SKM-1 (cell line): ENCODE measurements around the gene KNSTRN.

ENCODE experiments used
- DNase-seq: peaks from one replicate; lab custom pipeline; 2025; ENCODE audit not compliant: unreplicated experiment; lab: John Stamatoyannopoulos, UW

KNSTRN gene

DNA sequence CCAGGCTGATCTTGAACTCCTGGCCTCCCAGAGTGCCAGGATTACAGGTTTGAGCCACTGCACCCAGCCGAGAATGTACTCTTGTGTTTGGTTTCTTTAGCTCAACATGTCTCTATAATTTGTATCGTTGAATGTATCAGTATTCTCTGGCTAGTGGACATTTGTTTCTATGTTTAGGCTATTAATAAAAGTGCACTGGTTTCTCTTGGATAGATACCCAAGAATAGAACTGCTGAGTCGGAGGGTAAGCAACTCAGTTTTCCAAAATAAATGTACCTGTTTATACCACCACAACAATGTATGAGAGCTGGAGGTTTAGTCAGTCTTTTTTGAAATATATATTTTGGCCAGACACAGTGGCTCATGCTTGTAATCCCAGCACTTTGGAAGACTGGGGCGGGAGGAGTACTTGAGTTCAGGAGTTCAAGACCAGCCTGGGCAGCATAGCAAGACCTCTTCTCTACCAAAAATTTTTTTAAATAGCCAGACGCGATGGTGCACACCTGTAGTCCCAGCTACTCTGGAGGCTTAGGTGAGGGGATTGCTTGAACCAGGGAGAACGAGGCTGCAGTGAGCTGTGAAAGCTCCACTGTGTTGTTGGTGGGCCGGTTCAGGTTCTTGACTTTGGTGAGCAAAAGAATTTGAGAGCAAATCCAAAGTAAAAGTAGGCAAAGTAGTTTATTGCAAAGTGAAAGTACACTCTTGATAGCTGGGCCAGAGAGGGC lies 15.3 kb downstream of the KNSTRN start:
- no peak for DNase-seq

DNA sequence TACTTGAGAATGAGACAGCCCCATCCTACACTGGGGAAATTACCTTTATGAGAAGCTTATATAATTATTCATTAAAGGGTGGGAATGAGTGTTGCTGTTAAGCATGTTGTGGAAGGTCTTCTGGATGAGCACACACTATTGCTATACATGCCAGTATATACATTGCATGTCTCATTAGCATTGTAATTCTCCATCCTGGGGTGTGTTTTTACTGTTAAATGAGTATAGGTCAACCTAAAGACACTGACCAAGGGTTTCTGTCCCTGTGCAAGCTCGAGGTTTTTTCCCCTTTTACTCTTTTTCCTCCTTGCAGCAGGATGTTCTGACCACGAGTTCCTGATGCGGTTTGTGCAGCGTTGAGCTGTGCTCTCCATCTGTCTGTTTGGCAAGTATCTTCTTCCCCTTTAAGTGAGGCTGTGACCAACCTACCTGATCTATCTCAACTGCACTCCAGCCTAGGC lies 15.9 kb downstream of the KNSTRN start:
- DNase-seq: peak; percentile 91

DNA sequence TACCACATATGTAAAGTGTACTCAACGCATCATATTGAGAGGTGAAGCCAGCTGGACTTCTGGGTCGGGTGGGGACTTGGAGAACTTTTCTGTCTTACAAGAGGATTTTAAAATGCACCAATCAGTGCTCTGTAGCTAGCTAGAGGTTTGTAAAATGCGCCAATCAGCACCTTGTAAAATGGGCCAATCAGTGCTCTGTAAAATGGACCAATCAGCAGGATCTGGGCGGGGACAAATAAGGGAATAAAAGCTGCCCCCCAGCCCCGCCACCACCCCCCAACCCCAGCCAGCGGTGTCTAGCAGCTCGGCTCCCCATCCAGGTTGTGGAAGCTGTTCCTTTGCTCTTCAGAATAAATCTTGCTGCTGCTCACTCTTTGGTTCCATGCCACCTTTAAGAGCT lies 16.8 kb downstream of the KNSTRN start:
- no peak for DNase-seq

DNA sequence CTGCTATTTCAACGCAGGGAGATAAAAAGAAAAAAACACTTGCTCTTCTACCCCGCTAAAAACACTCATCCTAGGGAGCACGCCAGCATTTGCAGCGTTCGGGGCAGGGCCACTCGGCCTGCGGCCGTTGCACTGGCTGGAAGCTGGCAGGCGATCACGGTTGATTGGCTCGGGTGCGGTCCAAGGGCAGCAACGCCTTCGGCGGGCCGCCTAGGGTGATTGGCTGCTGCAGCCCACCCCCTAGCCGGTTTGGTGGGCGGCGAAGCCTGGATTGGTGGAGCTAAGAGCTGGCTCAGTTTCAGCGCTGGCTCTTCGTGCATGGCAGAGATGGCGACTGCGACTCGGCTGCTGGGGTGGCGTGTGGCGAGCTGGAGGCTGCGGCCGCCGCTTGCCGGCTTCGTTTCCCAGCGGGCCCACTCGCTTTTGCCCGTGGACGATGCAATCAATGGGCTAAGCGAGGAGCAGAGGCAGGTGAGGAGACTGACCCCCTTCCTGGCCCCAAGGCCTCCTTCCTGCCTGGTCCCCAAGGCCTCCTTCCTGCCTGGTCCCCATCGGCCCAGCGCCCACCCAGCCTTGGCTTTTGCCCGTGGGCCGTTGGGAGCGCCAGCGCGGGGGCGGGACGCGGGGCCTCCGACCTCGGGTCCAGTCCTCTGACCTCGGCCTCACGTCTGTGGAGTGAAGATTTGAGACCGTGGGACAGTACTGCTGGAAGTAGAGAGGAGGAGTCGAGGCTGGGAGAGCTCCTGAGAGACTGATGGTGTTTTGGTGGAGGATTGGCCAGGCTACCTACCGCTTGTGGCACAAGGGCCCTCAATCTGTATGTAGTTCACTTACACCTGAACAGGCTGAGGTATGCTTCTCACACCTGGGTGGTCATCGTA lies 23.2 kb downstream of the KNSTRN start, which contains the start of gene IVD:
Gene IVD, plus strand, starts transcription at position 295 of the 881 bp plus-strand sequence. Its CDS starts 33 bp downstream, at position 328.
- DNase-seq: peak; percentile 63

DNA sequence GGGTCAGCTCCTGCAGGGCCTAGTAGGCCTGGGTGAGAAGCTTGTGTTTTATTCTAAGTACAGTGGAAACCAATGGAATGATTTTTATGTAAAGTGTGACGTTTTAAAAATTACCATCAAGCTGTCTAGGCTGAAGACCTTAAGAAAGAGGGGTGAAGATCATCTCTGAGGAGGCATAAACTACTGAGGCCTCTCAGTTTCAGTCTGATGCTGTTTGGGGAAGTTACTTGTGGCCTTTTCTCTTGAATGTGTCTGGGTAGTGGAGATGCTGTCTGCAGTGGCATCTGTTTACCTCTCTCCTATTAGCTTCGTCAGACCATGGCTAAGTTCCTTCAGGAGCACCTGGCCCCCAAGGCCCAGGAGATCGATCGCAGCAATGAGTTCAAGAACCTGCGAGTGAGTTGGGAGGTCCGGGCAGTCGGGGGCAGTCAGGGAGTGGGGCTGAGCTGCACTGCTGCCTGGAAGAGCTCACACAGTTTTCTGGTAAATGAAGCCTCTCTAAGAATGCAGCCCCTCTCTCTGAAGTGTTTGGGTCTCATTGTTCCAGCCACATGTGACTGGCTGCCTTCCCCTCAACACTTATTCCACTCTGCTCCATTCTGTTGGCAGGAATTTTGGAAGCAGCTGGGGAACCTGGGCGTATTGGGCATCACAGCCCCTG lies 24.9 kb downstream of the KNSTRN start:
- DNase-seq: peak; percentile 18

DNA sequence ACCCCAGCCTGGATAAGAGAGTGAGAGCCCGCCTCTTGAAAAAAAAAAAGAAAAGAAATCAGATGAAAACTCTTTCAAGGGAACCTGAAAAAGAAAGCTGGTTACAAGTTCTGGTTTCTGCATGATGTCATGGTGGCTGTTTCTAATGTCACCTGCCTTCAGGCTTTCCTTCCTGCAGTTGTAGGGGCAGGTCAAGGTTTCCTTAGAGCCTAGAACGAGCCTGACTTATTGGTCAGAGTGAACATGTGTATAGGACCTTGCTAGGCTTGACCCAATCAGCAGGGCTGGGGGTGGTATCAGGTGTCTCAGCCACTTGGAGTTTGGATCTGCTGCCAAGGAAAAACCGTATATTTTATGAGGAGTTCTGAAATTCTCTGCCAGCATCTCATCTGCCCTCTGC lies 26.8 kb downstream of the KNSTRN start:
- no peak for DNase-seq

DNA sequence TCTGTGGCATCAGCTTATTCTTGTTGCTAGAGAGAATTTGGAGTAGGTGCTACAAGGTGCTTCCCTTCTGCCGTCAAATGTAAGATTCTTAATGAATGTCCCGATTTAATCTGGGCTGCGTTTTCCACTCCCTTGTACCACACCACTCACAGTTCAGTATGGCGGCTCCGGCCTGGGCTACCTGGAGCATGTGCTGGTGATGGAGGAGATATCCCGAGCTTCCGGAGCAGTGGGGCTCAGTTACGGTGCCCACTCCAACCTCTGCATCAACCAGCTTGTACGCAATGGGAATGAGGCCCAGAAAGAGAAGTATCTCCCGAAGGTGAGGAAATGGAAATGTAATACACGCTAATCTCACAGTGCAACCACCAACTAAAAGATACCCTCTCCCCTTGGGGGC lies 28.0 kb downstream of the KNSTRN start:
- DNase-seq: no peak

DNA sequence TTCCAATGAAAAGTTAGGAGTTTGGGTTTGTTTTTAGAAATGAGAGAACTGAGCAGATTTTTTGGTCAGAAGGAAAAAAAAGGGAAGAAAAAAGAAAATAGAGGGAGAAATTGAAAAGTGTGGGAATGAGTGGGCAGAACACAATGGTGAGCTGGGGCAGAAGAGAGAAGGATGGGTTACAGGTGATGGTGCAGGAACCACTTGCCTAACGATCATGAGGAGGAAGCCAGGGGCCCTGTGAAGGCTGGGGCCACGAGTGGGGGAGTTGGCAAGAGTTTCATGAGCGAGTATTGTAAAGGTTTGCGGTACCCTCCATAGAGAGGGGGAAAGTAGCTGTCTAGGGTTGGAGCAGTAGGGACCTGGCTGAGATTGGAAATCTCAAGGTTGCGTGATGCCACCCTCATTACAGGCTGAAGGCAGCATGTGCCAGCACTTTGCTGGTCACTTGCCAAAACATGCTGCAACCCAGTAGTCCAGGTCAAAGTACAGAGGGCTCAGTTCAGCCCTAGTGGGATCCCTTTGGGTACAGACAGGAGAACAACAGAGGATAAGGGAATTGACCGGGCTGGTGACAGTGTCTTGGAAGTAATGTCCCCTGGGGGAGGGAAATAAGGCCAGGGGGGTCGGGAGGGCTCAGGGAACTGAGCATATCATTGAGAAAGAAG lies 29.7 kb downstream of the KNSTRN start:
- no peak for DNase-seq

DNA sequence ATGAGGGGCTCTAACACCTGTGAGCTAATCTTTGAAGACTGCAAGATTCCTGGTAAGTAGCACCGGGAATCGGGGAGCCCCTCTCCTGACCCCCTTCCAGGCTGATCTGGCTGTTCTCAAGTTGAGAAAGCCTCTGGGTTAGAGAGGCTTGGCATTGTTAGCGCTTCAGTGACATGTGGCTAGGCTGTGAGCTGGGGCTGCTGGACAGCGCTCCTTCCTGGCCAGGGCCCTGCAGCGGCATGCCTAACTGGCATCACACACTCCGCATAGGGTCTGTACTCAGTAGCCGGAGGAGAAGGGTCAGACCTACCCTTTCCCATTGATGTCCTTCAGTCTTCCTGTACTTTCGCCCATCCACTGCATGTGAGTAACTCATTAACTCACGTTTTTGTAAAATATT lies 30.5 kb downstream of the KNSTRN start:
- no peak for DNase-seq

DNA sequence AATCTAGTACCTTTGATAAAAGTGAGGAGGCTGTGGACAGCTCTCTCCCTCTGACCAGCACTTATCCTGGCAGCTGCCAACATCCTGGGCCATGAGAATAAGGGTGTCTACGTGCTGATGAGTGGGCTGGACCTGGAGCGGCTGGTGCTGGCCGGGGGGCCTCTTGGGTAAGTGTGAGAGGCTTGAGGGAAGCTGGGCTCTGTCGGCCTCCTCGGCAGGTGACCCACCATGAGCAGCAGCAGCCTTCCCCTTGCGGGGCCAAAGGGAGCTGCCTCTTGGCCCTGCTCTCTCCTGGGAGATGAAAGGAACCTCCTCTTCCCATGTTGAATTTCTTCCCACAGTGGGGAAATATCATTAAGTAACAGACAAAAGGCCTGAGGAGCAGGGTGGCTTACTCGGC lies 32.3 kb downstream of the KNSTRN start:
- DNase-seq: no peak

DNA sequence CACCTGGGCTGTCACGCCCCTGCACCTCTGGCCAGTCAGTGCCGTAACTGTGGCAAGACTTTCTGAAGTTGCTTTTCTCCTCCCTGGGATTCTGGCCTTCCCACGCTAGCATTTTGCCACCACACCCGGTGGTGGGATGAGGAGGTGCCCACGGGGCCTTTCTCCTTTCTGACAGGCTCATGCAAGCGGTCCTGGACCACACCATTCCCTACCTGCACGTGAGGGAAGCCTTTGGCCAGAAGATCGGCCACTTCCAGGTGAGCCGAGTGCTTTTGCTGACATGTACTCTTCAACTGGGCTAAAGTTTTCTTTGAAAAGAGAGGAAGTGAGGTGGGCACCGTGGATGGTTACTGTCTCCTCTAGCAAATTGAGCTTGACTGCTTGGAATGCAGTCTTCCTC lies 32.7 kb downstream of the KNSTRN start:
- DNase-seq: no peak

DNA sequence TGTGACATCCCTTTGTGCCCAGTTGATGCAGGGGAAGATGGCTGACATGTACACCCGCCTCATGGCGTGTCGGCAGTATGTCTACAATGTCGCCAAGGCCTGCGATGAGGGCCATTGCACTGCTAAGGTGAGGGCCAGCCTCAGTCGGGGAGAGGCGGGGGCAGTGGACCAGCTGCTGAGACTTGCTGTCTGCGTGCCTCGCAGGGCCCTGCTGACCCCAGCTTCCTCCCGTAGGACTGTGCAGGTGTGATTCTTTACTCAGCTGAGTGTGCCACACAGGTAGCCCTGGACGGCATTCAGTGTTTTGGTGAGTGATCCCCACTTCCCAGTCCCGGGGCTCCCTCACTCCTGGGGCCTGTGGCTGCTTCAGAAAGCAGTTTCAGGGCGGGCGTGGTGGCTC lies 33.5 kb downstream of the KNSTRN start:
- DNase-seq: no peak

DNA sequence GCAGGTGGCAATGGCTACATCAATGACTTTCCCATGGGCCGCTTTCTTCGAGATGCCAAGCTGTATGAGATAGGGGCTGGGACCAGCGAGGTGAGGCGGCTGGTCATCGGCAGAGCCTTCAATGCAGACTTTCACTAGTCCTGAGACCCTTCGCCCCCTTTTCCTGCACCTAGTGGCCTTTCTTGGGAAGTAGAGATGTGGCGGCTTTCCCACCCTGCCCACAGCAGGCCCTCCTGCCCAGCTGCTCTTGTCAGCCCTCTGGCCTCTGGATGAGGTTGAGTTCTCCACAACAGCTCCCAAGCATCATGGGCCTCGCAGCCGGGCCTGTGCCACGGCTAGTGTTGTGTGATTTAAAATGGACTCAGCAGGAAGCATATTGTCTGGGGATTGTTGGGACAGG lies 35.6 kb downstream of the KNSTRN start:
- DNase-seq: no peak

DNA sequence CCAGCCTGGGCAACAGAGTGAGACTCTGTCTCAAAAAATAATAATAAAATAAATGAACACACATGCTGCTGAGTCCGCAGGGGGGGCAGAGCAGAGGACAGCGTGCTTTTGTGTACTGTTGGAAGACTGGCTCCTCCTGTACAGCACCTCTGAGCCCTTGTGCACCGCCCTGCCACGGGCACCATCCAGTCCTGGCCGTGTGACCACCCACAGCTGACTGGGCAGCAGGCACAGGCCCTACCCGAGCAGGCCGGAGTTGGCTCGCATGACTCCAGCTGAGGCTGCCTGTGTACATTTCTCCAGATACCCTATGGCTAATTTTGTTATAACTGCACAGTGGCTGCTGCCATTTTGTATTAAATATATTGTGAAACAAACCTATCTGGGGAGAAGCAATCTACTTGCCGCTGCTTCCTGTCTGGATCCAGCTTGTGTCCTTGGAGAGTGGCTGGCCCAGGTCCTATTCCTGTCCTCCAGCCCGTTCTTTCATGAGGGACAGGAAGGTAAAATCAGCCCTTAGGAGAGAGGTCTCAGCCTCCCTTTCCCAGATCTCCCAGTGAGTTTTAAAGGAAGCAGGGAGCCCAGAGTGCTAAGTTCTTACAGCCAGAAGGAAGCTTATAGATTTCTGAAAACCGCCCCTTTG lies 37.7 kb downstream of the KNSTRN start:
- DNase-seq: no peak

DNA sequence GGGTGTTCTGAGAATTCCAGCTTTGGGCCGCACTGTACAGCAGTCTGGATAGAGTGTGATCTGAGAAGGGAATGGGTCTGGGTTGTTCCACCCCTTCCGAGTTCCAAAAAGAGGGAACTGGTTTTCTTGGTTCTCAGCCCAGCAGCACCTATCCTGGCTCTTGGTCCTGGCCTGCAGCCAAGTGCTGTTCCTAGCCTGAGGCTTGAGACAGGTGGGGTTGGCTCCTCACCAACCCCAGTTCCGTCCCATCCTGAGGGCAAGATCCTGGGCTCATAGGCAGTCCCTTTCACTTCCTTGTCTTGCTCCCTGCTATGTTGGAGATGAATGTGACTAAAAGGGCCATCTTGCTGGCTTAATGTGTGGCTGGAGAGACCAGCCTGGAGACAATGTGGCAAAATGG lies 38.3 kb downstream of the KNSTRN start:
- DNase-seq: no peak

DNA sequence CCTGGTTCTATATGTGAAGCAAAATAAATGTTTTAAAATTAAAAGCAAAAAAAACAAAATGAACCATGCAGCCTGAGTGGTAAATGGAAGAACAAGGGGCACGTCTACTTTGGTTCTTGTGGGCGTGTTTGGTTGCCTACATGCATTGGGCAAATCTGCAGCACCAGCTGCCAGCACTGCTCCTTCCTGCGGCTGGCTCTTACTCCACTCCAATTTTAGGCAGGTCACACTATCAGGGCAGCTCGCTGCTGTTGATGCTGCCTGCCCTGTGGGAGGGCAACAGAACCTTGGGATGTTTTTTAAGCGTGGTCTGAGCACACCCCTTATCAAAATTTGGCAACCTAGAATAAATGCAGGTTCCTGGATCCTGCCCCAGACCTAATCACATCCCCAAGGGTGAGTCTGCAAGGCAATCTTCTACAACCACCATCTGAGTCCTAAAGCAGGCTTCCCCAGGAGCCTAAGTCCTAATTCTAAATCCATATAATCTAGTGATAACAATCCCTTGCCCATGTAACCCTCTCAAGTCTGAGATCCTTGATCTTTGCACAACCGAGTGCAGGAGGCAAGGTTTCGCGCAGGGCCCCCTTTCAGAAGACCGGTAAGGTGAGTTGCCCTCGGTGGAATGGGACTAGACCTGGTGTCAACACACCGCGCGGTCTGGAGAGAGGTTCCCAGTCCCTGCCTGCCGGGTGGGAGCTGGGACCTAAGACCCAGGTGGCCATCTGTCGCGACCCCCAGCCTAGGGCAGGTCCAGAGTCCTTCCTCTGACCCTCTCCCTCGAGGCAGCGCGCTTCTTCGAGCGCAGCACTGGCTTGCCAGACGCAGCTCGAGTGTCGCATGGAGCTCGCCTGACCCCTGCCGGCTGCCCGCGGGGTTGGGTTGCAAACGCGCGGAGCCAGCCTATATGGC lies 39.0 kb downstream of the KNSTRN start:
- no peak for DNase-seq

DNA sequence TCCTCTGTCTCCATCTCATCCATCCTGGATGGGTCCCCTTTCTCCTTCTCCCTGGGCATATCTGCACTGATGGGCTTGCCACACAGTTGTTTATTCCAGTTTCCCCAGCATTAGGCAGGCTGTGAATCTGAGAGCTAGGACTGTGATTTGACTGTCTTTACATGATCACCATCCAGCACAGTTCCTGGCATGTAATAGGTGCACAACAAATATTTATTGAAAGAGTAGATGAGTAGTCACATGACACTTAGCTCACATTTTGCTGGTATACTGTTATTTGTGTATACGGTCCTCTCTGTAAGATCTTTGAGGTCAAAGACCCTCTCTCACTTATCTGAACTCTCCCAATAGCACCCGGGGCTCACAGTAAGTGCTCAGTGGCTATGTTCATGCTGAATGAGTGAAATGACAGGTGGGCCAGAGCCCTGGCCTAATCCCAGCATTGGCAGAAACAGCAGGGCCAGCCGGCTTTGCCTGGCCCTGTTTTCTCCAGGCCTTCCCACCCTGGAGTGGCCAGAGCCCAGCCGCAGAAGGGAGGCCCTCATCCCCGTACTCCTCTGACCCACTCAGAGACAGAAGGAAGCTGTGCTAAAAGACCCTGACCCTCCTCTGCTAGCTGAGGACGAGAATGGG lies 42.1 kb downstream of the KNSTRN start:
- no peak for DNase-seq

DNA sequence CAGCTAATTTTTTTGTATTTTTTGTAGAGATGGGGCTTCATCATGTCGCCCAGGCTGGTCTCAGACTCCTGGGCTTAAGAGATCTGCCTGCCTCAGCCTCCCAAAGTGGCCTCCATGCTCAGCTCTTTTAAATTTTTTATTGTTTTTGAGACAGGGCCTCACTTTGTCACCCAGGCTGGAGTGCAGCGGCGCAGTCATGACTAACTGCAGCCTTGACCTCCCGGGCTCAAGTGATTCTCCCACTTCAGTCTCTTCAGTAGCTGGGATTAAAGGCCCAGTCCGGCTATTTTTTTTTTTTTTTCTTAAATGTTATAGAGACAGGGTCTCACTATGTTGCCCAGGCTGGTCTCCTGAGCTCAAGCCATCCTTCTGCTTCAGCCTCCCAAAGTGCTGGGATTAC lies 43.2 kb downstream of the KNSTRN start:
- DNase-seq: no peak

DNA sequence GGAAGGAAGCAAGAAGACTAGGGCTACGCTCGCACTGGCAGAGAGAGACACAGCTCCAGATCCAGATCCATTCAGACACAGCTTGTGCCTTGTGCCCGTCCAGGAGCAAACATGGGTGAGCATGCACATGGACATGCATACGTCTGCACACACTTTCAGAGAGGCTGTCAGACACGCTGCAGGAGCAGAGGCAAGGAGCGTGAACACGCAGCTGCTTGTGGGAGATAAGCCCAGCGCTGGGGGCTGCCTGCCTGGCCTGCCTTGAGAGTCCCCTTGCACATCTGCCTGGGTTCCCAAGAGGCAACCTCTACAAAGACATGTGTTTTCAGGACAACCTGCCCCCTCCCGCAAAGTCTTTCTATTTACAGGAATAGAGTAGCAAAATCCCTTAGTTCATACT lies 44.7 kb downstream of the KNSTRN start:
- no peak for DNase-seq
